Measurements from ENCODE around the gene ZNF12.
"Not testable (repeated sequence)": the region's sequence is repeated elsewhere in the genome, so short reads cannot be mapped to it uniquely, and the experiment has no call there.

ZNF12 gene

GRCh38 chr7:6727663-6728062 is 20.9 kb upstream of the ZNF12 start:
- no peak for TF ChIP-seq CTCF (IDR thresholded peaks at IDR 0.05; ENCODE audit: insufficient read depth, low read depth, low read length, missing control alignments)
- H3K4me3 ChIP-seq (ENCODE audit: low read depth, low read length), result no peak overlapping the region
- DNase-seq (ENCODE audit: low read depth), result no peak

- not testable (repeated sequence) for DNase-seq (ENCODE audit: low read depth); H3K4me3 ChIP-seq (ENCODE audit: low read depth, low read length)
These were observed 19.6 kb upstream of the ZNF12 start for GRCh38 chr7:6726341-6726740.

- H3K4me3 ChIP-seq (ENCODE audit: low read depth, low read length), result peak overlapping the region; percentile 34
- no peak for TF ChIP-seq CTCF (IDR thresholded peaks at IDR 0.05; ENCODE audit: insufficient read depth, low read depth, low read length, missing control alignments)
- DNase-seq (ENCODE audit: low read depth), result peak; percentile 92
These were observed 18.3 kb upstream of the ZNF12 start for GRCh38 chr7:6725003-6725402.

GRCh38 chr7:6724351-6724750 is 17.6 kb upstream of the ZNF12 start:
- not testable (repeated sequence) for H3K4me3 ChIP-seq (ENCODE audit: low read depth, low read length); DNase-seq (ENCODE audit: low read depth)

GRCh38 chr7:6718124-6718523 is 11.4 kb upstream of the ZNF12 start:
- TF ChIP-seq CTCF (IDR thresholded peaks at IDR 0.05; ENCODE audit: insufficient read depth, low read depth, low read length, missing control alignments), result peak; percentile 10
- no peak overlapping the region for H3K4me3 ChIP-seq (ENCODE audit: low read depth, low read length)
- DNase-seq (ENCODE audit: low read depth), result no peak

GRCh38 chr7:6715898-6716297 is 9.2 kb upstream of the ZNF12 start:
- DNase-seq (ENCODE audit: low read depth); H3K4me3 ChIP-seq (ENCODE audit: low read depth, low read length): not testable (repeated sequence)

GRCh38 chr7:6714360-6714759 is 7.6 kb upstream of the ZNF12 start:
- TF ChIP-seq CTCF (IDR thresholded peaks at IDR 0.05; ENCODE audit: insufficient read depth, low read depth, low read length, missing control alignments), result no peak
- H3K4me3 ChIP-seq (ENCODE audit: low read depth, low read length), result no peak overlapping the region
- DNase-seq (ENCODE audit: low read depth), result no peak

GRCh38 chr7:6709808-6710207 is 3.1 kb upstream of the ZNF12 start:
- DNase-seq (ENCODE audit: low read depth), result peak; percentile 11
- no peak for TF ChIP-seq CTCF (IDR thresholded peaks at IDR 0.05; ENCODE audit: insufficient read depth, low read depth, low read length, missing control alignments)
- no peak overlapping the region for H3K4me3 ChIP-seq (ENCODE audit: low read depth, low read length)

- no peak overlapping the region for H3K4me3 ChIP-seq (ENCODE audit: low read depth, low read length)
- no peak for TF ChIP-seq CTCF (IDR thresholded peaks at IDR 0.05; ENCODE audit: insufficient read depth, low read depth, low read length, missing control alignments)
- DNase-seq (ENCODE audit: low read depth), result no peak
These were observed 1.6 kb upstream of the ZNF12 start for GRCh38 chr7:6708304-6708703.

All from GM12865 (cell line).